Pancreas (tissue), 10 donors: ENCODE measurements around the gene KIAA0753. TPM values are rescaled to one million over a fixed set of nuclear protein-coding genes. Genes with fewer than 3 reads are reported as not detected.
A peak's percentile ranks its signal among the peaks of the same experiment; 100 is the strongest.

Experiments
- ATAC-seq, 4 donors: fragments of 200-7000 bp; cut with Tn5 transposase; one replicate each; pipeline versions ENCODE4 v1.8.0 to v1.9.1; 2020; ENCODE audit warnings: mild to moderate bottlenecking in 4 of 4, moderate library complexity in 4 of 4
- DNase-seq, 6 donors: peaks; one replicate each; pipeline ENCODE4 v3.0.0-alpha.2; 2020
- FAIRE-seq: peaks from 2 replicates; lab custom pipeline; 2012; peaks lifted over from hg19 to GRCh38; lab: Jason Lieb, UNC
- H3K27ac ChIP-seq, 4 donors: fragments of 200-600 bp; sonication (generic); 1 replicate in 3 of 4; 2 replicates in 1 of 4; pipeline versions ENCODE4 v1.5.0 to v1.8.0; 2020
- H3K27me3 ChIP-seq, 4 donors: fragments of 200-600 bp; one replicate each; pipeline ENCODE4 v1.8.0; 2021
- H3K36me3 ChIP-seq, 3 donors: fragments of 200-600 bp; sonication (generic) in 1 of 3; one replicate each; pipeline versions ENCODE4 v1.5.0 to v1.8.0; 2020 to 2021
- H3K4me1 ChIP-seq, 3 donors: fragments of 200-600 bp; one replicate each; pipeline ENCODE4 v1.8.0; 2021
- H3K4me3 ChIP-seq, 4 donors: fragments of 200-600 bp; sonication (generic) in 2 of 4; one replicate each; pipeline versions ENCODE4 v1.5.0 to v1.8.0; 2020 to 2021
- H3K9me3 ChIP-seq, 4 donors: fragments of 200-600 bp; one replicate each; pipeline ENCODE4 v1.8.0; 2021
- CTCF ChIP-seq, 4 donors: fragments of 200-600 bp; sonication (generic) in 3 of 4; IDR thresholded peaks; one replicate each; pipeline versions ENCODE4 v1.5.0 to v1.8.0; 2021; ENCODE audit warnings: antibody characterized with exemption in 4 of 4
- WGBS, 2 donors: extraction: QIAGEN DNeasy Blood & Tissue Kit; methylation state at CpG; one replicate each; pipeline ENCODE4 v1.1.7; 2013; 5-methylcytosine and 5-hydroxymethylcytosine counted together
- intact Hi-C, 3 donors: fragments of 100-400 bp; cut with DNase I; formaldehyde crosslinking; loops; one replicate each; pipeline versions ENCODE4 v1.11.1 to v1.14.2; 2022
- polyA plus RNA-seq, 2 donors: library from polyadenylated mRNA; stranded (reverse); fragments of 200-250 nt; gene quantifications; one replicate each; pipeline ENCODE4 v1.2.3, GENCODE V29; 2013
- total RNA-seq, 6 donors: library from RNA; stranded (reverse); fragmentation: NEBNext Ultra II Directional in 4 of 6; extraction: Animal tissue kit (Norgen Biotek cat#: 25700) in 4 of 6; gene quantifications; one replicate each; pipeline versions ENCODE4 v1.2.1 to v1.2.4, GENCODE V29; 2021 to 2023
- donor health status: healthy with polysubstance abuse.
- donor health status: DM: no; HTN: no; CAD: no; lungs with moderate emphysema.
- donor health status: DM: no; HTN: no; CAD: no.
- donor health status: control.
- donor health status: control.
- donor health status: Bipolar disorder and iron deficiency.
- donor health status: DM: yes; HTN: yes; CAD: no.
- donor health status: DM: no; HTN: no; CAD: no.
- donor health status: DM: no; HTN: no; CAD: no.
- donor health status: DM: yes; HTN: yes; CAD: no.

Gene KIAA0753
- total and polyA plus RNA-seq, 8 donors = 4.4 to 10.6 (median 6.0) TPM

- no peak for FAIRE-seq
- WGBS, 2 donors = 55 to 68% methylated on average over 11 of the region's 11 CpGs
- intact Hi-C loops = no loop called here
These were observed 91.8 kb downstream of the KIAA0753 start for GRCh38 chr17:6548578-6549330.

GRCh38 chr17:6548034-6548433 lies 92.5 kb downstream of the KIAA0753 start:
- Histone ChIP-seq H3K27ac (no peak overlapping the region), H3K4me3 (no peak overlapping the region), H3K27me3 (no peaks in the 10 kb centered on the region), H3K36me3 (no peaks in the 10 kb centered on the region), H3K9me3 (no peaks in the 10 kb centered on the region), H3K4me1 (no peaks in the 10 kb centered on the region)
- WGBS, 2 donors = 64 to 75% methylated on average over 5 of the region's 5 CpGs
- no peak for FAIRE-seq
- intact Hi-C loops = no loop called here
- TF ChIP-seq CTCF (IDR thresholded peaks at IDR 0.05) = no peak
- DNase-seq = peak in 1 of 6 donors; percentile 11
- peak in 1 of 4 donors; percentile 9 for ATAC-seq

More at GRCh38 chr17:6548578-6549330, 91.8 kb downstream of the KIAA0753 start:
- Histone ChIP-seq H3K4me1 (no peaks in the 10 kb centered on the region), H3K36me3 (no peaks in the 10 kb centered on the region), H3K27me3 (no peaks in the 10 kb centered on the region), H3K4me3 (no peak overlapping the region), H3K27ac (no peak overlapping the region), H3K9me3 (no peaks in the 10 kb centered on the region)
- TF ChIP-seq CTCF (IDR thresholded peaks at IDR 0.05) = no peak
- DNase-seq = peak in 1 of 6 donors; percentile 17
- ATAC-seq = peak in 2 of 4 donors; percentile 63 to 71

- 75 to 78% methylated on average over 6 of the region's 6 CpGs for WGBS, 2 donors
These were observed 93.2 kb downstream of the KIAA0753 start for GRCh38 chr17:6547336-6547735.

GRCh38 chr17:6546069-6546718 lies 94.3 kb downstream of the KIAA0753 start:
- 78 to 84% methylated on average over 10 of the region's 10 CpGs for WGBS, 2 donors
- no peaks in the 10 kb centered on the region for H3K27me3 ChIP-seq
- no peaks in the 10 kb centered on the region for H3K9me3 ChIP-seq
- no peaks in the 10 kb centered on the region for H3K36me3 ChIP-seq
- no peak for TF ChIP-seq CTCF (IDR thresholded peaks at IDR 0.05)
- ATAC-seq (no peak), FAIRE-seq (no peak), DNase-seq (no peak)
- intact Hi-C loops = no loop called here
- H3K4me1 ChIP-seq = no peaks in the 10 kb centered on the region
- no peak overlapping the region for H3K4me3 ChIP-seq
- H3K27ac ChIP-seq = no peak overlapping the region

More at GRCh38 chr17:6547336-6547735, 93.2 kb downstream of the KIAA0753 start:
- Histone ChIP-seq H3K27me3 (no peaks in the 10 kb centered on the region), H3K4me1 (no peaks in the 10 kb centered on the region), H3K36me3 (no peaks in the 10 kb centered on the region), H3K9me3 (no peaks in the 10 kb centered on the region), H3K27ac (no peak overlapping the region), H3K4me3 (no peak overlapping the region)
- TF ChIP-seq CTCF (IDR thresholded peaks at IDR 0.05) = no peak
- ATAC-seq (no peak), FAIRE-seq (no peak), DNase-seq (peak in 1 of 6 donors; percentile 13)
- intact Hi-C loops = no loop called here
